H1 (cell line): ENCODE measurements around the gene CFP. TPM values are rescaled to one million over a fixed set of nuclear protein-coding genes. Genes with fewer than 3 reads are reported as not detected.

Source experiments
- ATF3 ChIP-seq: IDR thresholded peaks from 2 replicates; pipeline ENCODE4 v1.6.1; 2011; ENCODE audit warnings: low read depth, mild to moderate bottlenecking, low read length; ENCODE audit not compliant: insufficient read depth
- polyA plus RNA-seq, 7 experiments: library from polyadenylated mRNA; depleted of rRNA in 3 of 7; stranded (reverse) in 5 of 7; unstranded in 2 of 7; fragments of >200 nt in 5 of 7; fragments of 200-250 nt in 2 of 7; gene quantifications; 1 replicate in 5 of 7; 2 replicates in 1 of 7; 4 replicates in 1 of 7; pipeline versions ENCODE4 v1.2.1 to v1.2.3, GENCODE V29; 2011 to 2013; ENCODE audit warnings: missing spikeins in 2 of 7, mixed read lengths in 2 of 7
- total RNA-seq: library from RNA; stranded (reverse); fragmentation: NEBNext Ultra II Directional; extraction: Animal tissue kit (Norgen Biotek cat#: 25700); gene quantifications from 2 replicates; pipeline ENCODE4 v1.2.1, GENCODE V29; 2021

The CFP gene
- total and polyA plus RNA-seq, 2 of the 8 experiments (the other 6 are each of a cell fraction or from before 2014, with no cell fraction given): 0.76 to 2.2 TPM

GRCh38 chrX:47623540-47624027 lies 6.1 kb downstream of the CFP start (continued):
- no peak for TF ChIP-seq ATF3
